Esophagus muscularis mucosa (tissue), 3 donors: Measurements from ENCODE around the gene AURKB.

Source experiments
- CTCF ChIP-seq, 3 experiments: fragments of 200-600 bp in 2 of 3; fragments of 450-650 bp in 1 of 3; sonication (generic) in 2 of 3; IDR thresholded peaks; one replicate each; pipeline ENCODE4 v1.5.1; 2017 to 2019; ENCODE audit warnings: antibody characterized with exemption in 3 of 3, mild to moderate bottlenecking in 2 of 3, moderate library complexity in 1 of 3
- POLR2A ChIP-seq: fragments of 450-650 bp; IDR thresholded peaks from one replicate; pipeline ENCODE4 v1.6.1; 2017; ENCODE audit warnings: antibody characterized with exemption, moderate library complexity, mild to moderate bottlenecking, low read depth
- POLR2AphosphoS5 ChIP-seq, 2 donors: sonication (generic); formaldehyde crosslinking; IDR thresholded peaks; one replicate each; pipeline ENCODE4 v1.6.1; 2017; ENCODE audit warnings: antibody characterized with exemption in 2 of 2

DNA sequence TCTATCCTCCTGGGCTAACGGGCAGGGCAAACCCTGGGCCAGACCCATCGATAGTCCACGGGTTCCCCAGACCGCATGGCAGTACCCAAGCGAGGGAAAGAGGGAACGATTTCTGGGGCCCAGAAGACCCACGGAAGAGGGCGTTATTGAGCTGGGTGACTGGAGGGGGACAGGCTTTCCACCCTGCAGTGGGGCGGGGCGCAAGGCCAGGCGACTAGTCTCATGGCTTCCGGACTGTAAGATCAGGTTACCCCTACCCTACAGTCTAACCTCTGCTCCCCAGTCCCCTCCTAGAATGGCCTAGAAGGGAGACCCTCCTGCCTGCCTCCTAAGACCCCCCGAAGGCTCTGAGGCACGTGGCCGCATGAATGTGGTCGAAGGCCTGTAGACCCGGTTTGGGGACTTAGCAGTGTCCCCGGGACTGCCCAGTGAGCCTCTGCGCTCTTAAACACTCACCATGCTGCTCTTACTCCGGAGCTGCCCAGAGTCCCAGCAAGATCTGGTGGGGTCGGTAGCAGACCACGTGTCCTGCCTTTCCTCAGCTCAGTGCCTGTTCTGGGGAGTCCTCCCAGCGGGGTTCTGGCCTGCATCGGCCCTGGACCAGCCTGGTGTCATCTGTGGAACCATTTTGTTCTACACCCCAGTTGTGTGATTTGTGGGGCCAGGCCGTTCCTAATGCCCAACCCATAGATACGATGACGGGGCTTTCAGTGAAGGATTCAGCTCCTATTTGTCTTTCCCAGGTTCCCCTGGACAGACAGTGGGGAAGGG lies 13.2 kb upstream of the AURKB start:
- TF ChIP-seq POLR2AphosphoS5 (IDR thresholded peaks at IDR 0.05), result no peak
- peak in 2 of 3 experiments; percentile 18 to 32 for TF ChIP-seq CTCF (IDR thresholded peaks at IDR 0.05)
- TF ChIP-seq POLR2A, result no peak
